ENCODE measurements around the gene B4GALT5. TPM values are rescaled to one million over a fixed set of nuclear protein-coding genes. Genes with fewer than 3 reads are reported as not detected.

The B4GALT5 gene
- total RNA-seq, 1 donor from 2014 or later: 55.8 TPM

DNA sequence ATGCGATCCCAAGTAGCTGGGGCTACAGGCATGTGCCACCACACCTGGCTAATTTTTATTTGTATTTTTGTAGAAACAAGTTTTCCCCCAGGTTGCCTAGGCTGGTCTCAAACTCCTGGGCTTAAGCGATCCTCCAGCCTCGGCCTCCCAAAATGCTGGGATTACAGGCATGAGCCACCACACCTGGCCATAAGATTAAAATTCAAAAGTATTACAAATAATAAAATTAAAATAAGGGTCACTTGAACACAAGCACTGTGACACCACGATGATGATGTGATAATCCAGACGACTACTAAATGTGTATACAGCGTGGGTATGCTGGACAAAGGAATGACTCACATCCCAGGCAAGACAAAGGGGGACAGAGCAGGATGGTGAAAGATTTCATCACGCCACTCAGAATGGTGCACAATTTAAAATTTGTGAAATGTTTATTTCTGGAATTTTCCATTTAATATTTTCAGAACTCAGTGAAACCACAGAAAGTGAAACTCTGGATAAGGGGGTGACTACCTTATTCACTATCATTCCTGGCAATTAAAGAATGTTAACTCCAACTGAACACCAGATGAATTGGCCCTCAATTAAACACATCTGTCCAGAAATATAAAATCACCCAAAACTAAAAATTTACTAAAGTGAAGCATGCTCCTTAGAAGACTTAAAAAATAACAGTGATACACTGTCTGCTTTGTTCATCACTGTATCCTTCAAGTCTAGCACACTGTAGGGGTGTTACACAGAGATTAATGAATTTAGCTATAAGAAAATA is 13.1 kb downstream of the B4GALT5 start:
- peak; percentile 67 for DNase-seq (ENCODE audit: low read depth, low spot score)

DNA sequence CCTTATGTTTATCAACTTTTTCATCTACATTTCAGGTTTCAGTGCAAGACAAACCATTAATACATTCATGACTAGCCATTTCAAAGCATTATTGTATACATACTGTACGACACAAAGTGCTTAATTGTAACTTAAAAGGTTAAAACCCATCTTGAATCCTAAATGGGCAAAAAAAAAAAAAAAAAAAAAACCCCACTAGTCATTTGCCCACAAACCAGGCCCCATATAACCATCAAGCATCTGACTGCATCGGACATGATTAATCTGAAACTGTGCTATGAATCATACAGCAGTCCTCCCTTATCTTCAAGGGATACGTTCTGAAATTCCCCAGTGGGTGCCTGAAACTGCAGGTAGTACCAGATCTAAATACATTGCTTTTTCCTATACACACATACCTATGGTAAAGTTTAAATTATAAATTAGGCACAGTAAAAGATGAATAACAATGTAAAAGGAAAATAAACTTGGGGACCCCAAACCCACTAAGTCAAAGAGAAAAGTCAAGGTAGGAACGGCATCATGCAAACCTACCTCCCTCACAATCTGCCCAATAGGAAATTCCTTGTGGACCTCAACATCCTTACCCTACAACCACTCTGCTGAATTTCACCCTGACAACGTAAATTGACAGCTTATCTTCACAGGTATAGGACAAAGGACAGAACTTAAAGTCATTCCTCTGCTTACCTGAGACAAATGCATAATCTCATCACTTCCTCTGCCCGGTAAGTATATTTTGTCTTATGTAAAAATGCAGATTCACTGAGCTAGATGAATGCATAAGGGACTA is 14.3 kb downstream of the B4GALT5 start:
- DNase-seq (ENCODE audit: low read depth, low spot score): no peak

DNA sequence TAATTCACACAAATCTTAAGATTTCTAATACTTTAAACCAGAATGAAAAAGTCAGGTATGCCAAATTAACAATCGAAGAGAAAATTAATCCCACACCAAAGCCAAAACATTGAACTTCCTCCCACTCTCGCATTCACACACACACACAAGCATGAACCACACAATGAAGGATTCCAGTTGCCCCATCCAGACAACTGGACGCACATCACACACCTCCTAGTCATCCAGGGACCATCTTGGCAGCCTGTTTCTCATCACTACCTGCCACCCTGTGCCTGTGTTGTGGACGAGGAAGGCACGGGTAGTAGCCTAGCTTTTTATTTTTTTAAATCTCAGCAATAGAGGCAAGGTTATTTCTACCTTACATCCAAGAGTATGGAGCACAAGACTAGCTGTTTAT is 15.2 kb downstream of the B4GALT5 start:
- no peak for DNase-seq (ENCODE audit: low read depth, low spot score)

DNA sequence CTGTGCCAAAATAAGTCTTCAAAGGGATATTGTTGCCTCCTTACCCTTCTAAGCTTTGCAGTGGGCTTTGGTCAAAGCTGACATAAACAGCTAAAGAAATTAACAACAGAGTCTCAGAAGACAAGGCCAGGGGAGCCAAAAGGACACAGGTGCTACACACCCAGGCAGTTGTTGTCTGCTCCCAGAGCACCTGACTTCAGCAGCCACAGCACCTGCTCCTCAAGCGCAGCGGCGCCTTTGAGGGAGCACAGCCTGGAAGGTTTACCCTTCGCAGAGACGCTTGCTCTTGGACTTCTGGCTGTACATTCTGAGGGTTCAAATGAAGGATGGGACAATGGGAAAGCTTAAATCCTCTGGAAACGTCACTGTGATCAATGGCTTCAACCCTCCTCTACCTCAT is 16.6 kb downstream of the B4GALT5 start:
- DNase-seq (ENCODE audit: low read depth, low spot score): no peak

DNA sequence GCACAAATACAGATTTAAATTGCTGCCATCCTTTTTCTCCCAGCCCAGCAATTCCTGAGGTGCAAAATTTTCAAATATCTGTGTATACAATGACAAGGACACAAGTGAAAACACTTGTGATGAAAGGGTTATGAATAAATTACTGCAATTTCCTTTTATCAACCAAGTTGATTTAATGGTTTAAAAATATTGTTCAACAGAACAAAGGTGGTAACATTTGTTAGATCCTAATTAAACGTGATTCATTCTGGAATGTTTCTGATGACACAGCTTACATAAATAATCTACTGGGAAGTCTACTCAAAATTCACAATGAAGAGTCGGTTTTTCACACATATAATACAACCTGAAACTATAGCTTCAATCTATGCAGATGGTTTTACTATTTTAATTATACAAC is 17.1 kb downstream of the B4GALT5 start:
- DNase-seq (ENCODE audit: low read depth, low spot score): no peak

DNA sequence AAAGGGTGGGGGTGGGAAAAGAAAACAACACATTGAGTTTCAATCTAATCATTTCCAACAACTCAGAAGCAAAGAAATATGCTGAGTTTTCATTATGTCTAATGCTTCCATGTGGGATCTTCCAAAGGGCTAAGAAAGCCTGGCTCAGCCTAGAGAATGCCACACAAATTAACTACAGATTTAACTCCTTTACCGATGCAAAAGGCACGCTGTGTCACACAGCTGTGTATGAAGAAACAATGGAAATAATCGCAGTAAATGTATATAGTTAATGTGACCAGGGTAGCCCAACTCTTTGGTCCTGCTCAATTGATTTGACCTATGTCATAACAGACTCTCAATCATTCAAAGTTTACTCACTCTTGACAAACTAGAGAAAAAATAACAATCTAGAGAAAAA is 17.8 kb downstream of the B4GALT5 start:
- DNase-seq (ENCODE audit: low read depth, low spot score): no peak

DNA sequence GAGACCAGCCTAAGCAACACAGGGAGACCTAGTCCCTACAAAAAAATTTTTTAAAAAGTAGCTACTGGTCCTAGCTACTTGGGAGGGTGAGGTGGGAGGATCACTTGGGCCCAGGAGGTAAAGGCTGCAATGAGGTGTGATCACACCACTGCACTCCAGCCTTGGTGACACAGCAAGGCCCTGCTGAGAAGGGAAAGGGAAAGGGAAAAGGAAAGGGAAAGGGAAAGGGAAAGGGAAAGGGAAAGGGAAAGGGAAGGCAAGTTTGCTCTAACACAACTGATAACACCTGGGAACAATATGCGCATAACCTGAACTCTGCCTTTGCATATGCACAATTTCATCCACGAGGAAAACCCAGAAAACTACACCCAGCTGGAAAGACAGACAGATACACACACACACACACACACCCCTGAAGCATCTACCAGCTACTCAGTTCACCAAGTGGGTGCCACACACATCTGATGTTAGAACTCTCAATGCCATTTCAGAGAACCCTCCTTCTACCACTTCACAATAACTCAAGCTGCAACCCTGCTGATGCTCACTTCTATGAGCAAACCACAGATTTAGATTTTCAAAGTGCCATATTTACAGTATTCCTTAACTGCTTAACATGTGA is 19.1 kb downstream of the B4GALT5 start:
- no peak for DNase-seq (ENCODE audit: low read depth, low spot score)

DNA sequence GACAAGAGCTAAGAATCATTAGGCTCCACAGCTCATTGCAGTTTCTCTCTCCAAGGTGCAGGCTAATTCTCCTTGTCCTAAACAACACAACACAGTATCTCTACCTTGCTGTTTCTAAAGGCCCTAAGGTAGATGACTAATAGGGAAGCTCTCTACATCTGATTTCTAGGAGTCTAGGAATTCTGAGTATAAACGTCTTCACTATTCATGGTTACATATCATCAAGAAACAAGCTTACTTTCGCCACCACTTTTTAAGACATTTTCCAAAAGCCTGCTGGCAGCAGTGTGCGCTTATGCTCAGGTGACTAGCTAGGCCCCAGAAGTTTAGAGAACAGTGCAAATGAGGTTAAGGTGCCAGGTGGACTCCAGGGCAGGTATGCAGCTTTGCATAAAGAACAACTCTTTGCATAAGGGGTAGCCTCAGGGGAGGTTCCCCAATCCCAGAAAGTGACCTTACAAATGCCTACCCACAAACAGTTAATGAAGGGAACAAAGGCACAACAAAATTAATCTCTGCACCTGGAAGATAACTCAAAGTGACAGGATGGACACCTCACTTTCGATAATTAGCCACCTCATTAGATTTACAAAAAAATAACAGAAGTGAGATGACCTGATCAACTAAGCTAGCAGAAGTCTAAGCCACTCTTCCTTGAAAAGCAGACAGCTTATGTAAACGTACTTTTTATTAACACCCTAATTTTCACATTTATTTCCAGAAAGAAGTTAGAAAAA is 20.1 kb downstream of the B4GALT5 start:
- DNase-seq (ENCODE audit: low read depth, low spot score): no peak

DNA sequence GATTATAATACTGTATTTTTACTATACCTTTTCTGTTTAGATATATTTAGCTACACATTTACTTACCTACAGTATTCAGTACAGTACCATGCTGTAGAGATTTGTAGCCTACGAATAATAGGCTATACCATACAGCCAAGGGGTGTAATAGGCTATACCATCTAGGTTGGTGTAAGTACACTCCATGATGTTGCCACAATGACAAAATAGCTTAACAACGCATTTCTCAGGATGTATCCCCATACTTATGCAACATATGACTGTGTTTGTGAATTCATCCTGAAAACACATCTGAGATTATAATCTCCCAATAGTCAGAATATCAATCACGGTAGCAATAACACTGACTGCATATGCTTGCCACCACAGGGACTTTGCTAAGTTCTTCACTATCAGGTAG is 20.7 kb downstream of the B4GALT5 start:
- DNase-seq (ENCODE audit: low read depth, low spot score): no peak

DNA sequence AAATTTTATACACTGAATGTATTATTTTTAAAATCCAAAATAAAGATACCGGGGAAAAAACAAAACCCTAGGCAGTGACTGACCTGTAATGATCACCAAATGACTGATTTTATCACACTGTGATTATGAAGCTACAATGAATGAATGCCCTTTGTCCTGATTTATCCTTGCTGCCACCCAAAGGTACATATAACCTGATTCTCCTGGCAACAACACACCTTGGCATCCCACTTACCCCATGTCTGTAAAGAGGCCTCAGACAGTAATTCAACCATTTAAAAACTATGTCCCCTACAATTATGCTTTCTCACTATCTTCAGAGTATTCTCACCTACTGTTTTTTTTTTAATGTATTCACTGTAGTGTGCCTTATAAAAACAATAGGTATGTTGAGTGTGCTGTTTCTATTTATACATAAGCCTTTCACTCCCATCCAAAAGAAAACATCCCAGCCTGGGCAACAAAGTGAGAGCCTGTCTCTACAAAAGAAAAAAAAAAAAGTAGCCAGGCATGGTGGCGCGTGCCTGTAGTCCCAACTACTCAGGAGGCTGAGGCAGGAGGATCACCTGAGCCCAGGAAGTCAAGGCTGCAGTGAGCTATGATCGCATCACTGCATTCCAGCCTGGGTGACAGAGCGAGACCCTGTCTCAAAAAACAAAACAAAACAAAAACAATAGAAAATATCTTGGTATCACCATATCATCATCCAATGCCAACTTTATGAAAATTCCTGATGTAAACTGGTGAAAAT is 21.7 kb downstream of the B4GALT5 start:
- DNase-seq (ENCODE audit: low read depth, low spot score): no peak

DNA sequence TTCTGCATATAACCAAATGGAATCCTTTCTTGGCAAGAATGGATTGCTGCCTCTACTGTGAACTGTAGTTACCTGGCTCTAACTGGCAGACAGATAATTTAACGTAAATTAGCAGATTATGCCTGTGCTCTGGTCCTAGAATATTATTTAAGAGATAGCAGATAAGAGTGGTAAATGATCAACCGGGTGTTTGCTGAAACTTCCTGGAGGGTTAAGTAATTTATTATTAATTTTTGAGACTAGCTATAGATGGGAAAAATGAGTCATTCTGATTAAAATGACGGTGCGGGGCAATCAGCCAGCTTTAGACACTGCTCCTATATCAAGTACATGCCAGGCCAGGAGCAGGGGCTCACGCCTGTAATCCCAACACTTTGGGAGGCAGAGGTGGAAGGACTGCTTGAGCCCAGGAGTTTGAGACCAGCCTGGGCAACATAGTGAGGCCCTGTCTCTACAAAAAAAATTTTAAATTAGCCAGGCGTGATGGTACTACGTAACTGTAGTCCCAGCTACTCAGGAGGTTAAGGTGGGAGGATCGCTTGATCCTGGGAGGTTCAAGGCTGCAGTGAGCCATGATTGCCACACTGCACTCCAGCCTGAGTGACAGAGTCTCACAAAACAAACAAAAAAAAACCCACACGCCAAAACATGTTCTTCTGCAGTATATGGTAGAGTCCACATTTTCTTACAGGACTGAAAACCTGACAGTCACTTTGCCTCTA is 22.6 kb downstream of the B4GALT5 start:
- peak; percentile 64 for DNase-seq (ENCODE audit: low read depth, low spot score)

DNA sequence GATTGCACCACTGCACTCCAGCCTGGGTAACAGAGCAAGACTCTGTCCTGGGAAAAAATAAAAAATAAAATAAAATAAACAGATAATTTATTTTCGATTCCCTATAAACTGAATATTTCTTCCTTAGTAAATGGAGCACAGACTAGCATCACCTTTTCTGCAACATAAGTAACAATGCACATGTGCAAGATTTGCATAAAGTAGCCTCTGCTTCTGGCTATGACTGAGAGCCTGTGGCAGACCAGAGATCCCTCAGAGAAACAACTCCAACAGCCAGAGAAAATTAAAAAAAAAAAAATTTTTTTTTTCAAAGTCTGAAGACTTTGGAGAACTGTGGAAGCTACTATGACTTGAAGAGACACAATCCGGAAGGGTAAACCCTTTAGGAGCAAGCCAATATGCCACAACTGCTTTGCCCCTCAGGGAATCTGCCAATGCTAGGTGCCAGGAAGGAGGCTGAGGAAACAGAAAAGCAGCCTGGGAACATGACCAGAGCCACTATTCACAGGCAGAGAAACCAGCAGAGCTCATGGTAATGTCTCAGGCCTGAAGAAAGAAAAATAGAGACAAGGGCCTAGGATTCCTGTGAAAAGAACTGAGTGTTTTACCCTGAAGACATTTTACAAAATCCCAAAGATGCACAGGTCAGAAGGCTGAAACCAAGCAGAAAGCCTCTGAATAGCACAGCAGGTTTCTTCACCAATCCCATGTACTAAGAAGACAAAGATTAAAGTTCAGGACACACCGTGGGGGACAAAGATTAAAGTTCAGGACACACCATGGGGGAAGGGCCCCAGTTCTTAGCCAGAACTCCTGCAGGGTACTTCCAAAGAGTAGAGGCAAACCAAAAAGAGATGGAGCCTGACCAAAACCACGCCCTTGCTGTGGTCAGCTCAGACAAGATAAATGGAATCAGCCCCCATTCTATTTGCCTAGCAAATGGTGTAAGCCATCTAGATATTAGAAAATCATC is 25.8 kb downstream of the B4GALT5 start:
- DNase-seq (ENCODE audit: low read depth, low spot score): no peak

DNA sequence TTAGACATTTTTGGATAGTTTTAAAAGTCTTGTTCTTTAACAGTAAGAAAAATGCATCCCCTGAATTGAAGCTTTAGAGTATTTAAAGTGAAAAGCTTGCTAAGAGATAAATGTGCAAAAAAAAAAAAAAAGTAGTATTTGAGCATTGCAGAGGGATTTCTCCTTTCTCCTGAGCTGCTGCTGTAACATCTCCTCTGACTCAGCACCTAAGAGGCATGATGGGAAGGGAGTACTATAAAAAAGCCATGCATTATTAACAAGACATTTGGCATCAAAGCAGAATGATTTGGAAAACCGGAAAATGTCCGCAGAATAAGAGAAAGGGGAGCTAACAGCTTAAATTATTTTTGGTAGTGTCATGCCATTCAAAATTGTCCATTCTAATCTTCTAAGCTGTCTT is 27.9 kb downstream of the B4GALT5 start:
- no peak for DNase-seq (ENCODE audit: low read depth, low spot score)

DNA sequence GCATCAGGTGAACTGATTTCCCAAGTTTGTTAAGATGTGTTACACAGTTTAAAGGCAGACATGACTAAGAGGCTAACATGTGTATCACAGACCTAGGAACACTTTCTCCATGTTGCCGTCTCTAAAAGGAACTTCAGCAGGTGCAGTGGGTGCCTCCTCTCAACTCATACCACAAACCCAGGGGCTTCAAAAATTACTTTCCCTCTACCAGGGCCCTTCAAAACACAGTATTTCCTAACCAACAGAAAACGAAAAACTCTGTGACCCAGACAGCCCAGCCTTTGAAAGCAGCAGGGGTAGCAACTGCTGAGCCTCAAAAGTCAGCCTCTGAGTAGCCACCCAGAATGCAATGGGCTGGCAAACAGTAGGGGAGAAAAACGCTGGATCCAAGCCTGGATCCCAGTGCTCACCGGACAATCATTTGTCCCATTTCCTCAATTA is 28.5 kb downstream of the B4GALT5 start:
- DNase-seq (ENCODE audit: low read depth, low spot score): no peak

DNA sequence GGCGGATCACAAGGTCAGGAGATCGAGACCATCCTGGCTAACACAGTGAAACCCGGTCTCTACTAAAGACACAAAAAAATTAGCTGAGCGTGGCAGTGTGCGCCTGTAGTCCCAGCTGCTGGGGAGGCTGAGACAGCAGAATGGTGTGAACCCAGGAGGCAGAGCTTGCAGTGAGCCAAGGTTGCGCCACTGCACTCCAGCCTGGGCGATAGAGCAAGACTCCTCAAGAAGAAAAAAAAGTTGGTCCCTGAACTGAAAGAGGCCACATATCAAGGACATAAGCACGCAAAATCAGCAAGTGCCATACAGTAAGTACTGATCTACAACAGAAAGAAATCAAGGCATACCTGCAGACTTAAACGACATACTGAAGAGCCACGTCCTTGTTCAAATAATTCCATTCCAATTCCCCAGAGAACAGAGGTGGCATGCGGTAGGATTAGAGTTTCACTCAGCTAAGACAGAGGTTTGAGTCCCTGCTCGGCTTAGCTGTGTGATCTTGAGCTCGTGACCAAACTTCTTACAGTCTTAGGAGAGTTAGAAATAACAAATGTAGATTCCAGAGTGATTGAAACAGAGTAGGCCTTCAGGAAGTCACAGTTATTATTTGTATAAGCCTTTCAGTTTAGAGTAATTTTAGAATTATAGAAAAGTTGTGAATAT is 29.2 kb downstream of the B4GALT5 start:
- DNase-seq (ENCODE audit: low read depth, low spot score): no peak

DNA sequence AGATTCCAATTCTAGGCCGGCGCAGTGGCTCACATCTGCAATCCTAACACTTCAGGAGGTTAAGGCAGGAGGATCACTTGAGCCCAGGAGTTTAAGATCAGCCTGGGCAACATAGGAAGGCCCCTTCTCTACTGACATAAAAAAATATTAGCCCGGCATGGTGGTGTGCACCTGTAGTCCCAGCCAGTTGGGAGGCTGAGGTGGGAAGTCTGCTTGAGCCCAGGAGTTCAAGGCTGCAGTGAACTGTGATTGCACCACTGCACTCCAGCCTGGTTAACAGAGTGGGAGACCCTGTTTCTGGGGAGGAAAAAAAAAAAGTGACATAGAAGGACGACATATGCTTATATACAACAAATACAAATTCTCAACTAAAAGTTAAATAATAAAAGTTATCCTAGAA is 30.9 kb downstream of the B4GALT5 start:
- no peak for DNase-seq (ENCODE audit: low read depth, low spot score)

DNA sequence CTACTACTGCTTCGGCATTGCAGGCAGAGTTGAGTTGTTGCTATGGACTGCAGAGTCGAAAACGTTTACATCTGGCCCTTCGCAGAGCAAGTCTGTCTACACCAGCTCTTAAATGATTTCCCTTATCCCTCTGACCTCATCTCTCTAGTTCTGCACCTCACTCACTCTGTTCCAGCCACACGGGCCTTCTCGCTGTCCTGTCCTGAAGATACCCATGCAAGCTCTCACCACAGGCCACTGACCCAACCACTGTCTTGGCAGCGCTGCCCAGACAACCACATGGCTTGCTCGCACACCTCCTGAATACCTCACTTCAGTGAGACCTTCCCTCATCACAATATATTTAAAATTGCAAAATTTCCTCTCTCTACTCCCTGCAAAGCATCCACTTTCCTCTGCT is 31.4 kb downstream of the B4GALT5 start:
- DNase-seq (ENCODE audit: low read depth, low spot score): no peak

DNA sequence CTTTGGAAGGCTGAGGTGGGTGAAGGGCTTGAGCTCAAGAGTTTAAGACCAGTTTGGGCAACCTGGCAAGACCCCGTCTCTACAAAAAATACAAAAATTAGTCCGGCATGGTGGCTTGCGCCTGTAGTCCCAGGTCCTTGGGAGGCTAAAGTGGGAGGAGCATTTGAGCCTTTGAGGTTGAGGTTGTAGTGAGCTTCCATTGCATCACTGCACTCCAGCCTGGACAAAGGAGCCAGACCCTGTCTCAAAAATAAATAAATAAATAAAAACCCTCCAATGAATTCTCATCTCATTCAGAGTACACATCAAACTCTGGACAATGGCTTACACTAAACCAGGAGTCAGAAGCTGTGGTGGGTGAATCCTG is 31.8 kb downstream of the B4GALT5 start:
- no peak for DNase-seq (ENCODE audit: low read depth, low spot score)

DNA sequence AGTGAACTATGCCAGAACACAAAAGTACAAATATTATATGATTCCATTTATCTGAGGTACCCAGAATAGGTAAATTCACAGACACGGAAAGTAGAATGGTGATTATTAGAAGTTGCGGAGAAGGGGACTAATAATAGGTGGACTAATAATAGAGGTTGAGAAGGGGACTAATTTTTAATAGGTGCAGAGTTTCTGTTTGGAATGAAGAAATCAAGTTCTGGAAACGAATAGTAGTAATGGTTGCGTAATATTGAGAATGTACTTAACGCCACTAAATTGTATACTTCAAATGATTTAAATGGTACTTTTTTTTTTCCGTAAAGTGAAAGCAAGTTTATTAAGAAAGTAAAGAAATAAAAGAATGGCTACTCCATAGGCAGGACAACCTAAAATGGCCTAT is 33.2 kb downstream of the B4GALT5 start:
- no peak for DNase-seq (ENCODE audit: low read depth, low spot score)
